ENCODE measurements around the gene RBM46.

Gene RBM46, protein sequence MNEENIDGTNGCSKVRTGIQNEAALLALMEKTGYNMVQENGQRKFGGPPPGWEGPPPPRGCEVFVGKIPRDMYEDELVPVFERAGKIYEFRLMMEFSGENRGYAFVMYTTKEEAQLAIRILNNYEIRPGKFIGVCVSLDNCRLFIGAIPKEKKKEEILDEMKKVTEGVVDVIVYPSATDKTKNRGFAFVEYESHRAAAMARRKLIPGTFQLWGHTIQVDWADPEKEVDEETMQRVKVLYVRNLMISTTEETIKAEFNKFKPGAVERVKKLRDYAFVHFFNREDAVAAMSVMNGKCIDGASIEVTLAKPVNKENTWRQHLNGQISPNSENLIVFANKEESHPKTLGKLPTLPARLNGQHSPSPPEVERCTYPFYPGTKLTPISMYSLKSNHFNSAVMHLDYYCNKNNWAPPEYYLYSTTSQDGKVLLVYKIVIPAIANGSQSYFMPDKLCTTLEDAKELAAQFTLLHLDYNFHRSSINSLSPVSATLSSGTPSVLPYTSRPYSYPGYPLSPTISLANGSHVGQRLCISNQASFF

DNA sequence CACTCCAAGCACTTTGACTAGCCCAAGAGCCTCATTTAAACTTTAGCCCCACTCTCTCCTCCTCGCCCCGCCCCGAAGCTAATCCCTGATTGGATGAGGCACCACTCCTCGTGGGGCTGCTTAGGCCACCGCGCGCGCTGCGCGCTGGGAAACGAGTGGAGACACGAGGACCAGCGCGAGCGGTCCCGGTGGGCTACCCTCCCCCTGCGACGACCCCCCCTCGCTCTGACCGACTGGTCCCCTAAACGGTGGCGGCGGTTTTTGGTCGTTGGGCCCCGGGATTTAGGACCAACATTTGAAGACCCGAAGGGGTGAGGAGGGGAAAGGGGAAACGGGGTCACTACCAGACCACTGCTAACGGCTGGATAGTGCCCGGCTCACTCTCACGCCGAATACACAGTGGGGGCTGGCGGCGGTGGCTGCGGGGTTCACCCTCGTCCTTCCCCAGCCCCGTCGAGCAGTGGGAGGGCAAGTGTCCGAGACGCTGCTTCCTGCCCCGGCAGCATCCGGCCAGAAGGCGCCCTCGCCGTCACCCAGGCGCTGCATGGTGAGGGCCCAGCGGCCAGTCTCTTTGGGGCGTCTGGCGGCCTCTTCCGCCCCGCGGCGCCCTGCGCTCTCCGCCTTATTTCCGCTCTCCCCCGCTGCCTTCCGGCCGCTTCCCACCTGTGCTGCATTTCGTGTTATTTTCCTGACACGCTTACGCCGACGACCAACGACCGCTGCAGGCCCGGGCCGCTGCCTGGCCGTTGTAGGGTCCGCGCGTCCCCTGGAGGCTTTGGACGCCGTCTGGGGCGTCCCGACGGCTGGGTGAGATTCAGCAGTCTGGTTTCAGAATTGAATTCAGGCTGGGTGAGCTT lies at the start of gene RBM46:
RBM46 (plus strand) TSS at position 147 of the 857 bp plus-strand sequence. CDS start 15,481 bp downstream, outside the sequence.
- no peak for DNase-seq

DNA sequence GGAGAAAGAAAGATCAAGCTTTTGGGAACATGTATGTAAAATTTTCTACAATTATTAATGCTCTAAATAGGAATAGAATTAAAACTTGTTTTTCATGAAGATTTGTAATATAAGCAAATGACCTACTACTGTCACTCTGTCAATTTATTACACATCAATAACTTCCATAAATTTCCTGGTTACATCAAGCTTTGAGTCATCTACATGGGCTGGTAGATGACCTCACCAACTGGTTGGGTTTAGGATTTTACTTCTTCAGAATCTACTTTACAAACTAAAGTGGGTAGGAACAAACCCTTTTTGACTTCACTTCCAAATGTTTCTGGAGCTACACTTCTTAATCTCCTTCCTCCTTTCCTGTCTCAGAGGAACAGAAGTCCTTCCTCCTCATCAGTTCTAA lies 49.3 kb upstream of the RBM46 start:
- DNase-seq: no peak

DNA sequence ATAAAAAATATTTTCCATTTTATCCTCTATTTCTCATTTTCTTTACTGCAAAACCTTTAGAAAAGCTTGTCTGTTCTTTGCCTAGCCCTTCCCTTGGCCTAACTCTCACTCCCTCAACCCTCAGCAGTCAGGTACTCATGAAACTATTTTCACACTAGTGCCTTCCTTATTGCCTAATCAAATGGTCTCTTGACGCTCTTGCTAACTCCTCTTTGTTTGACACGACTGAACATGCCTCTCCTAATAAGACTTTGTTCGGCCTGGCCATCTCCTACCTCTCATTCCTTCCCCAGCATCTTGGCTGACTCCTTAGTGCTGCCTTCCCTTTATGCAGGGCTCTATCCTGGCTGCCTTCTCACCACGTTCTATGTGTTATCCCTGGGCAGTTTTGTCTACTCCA lies 48.4 kb upstream of the RBM46 start:
- no peak for DNase-seq

DNA sequence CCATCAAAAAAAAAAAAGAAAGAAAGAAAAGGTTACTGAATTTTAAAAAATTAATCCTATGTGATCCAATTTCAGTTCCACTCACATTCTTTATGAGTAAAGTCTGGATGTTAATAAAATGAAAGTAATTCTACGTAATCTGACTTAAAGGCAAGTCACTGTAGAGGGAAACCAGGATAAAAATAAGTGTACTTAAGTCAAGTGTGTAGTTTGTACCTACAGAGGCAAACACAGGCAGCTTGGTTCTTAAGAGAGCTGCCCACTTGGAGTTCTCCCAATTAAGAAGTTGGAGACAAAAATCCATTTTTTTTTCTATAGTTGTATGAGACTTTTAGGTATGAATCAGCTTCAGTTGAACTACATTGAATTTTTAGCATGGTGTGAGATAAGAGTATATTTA lies 44.3 kb upstream of the RBM46 start:
- DNase-seq: no peak

DNA sequence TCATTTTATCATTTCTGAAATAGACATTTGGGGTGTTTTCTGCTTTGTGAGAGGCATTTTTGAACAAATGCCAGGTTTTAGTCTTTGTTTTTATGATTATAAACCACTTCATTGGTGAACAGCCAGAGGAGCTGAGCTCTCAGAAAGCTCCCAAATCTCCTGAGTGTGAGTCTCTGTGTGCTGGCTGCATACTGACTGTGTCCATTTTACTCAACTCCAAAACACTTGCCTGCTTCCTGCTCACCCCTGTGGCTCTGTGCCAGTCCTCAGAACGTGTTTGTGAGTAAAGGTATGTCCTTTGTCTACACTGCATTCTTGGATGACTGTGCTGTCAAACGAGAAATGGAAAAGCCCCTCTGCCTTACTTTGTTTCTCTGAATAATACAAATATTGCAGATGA lies 42.6 kb upstream of the RBM46 start:
- DNase-seq: no peak

DNA sequence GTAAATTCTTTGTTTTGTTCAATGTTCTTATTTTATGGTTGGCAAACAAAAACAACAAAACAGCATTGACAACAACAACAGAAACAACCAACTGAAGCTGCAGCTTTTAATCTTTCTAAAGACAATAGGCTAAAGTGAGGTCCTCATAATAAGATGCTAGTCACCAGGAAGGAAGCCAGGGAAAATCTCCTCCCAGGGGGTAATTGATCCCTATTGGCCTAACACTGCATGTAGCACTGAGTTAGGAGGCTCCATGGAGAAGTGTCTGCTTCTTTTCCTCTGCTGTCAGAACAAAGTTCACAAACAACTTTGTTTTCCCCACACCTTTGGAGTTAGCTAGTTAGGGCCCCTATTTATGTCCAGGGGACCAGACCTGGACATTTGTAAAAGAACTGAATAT lies 42.0 kb upstream of the RBM46 start:
- DNase-seq: no peak

DNA sequence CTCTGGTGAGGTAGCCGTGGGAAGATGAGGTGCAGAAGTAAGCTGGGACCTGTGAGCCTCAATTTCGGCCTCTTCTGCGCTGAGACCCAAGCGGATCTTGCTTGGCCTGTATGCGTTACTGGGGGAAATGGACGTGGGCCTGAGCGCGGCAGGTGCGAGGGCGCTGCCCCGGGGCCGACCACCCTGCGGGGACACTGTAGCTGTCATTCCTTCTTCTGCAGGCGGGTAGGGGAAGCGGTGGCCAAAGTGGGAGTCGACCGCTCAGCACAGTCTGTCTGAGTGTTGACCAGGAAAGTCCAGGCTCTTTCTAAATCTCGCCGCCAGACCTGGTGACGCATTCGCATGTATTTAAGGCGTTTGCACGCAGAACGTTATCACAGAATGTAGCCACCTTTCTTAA lies 40.6 kb upstream of the RBM46 start:
- DNase-seq: no peak

DNA sequence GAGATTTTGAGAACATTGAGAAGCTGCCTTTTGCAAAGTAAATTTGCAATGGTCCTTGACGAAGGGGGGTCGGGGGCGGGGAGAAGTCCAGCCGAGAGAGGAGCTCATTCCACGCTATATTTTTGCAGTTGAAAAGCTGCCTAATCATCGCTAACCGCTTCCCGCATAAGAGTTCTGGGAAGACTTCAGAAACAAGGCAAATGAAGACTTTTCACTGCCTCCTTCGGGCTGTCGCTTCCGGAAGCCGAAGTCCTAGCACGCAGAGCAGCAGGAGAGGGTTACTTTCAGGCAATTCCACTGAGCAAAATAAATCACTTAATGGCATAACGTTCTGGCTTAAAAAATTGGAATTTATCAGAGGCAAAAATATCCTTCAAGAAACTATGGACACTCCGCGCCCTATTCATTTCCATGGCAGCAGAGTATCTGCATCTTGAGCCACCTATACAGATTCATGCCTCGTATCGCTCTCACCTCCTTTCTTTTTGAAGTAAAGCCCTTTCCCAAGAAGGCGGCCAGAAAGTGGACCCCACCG lies 39.9 kb upstream of the RBM46 start:
- no peak for DNase-seq

DNA sequence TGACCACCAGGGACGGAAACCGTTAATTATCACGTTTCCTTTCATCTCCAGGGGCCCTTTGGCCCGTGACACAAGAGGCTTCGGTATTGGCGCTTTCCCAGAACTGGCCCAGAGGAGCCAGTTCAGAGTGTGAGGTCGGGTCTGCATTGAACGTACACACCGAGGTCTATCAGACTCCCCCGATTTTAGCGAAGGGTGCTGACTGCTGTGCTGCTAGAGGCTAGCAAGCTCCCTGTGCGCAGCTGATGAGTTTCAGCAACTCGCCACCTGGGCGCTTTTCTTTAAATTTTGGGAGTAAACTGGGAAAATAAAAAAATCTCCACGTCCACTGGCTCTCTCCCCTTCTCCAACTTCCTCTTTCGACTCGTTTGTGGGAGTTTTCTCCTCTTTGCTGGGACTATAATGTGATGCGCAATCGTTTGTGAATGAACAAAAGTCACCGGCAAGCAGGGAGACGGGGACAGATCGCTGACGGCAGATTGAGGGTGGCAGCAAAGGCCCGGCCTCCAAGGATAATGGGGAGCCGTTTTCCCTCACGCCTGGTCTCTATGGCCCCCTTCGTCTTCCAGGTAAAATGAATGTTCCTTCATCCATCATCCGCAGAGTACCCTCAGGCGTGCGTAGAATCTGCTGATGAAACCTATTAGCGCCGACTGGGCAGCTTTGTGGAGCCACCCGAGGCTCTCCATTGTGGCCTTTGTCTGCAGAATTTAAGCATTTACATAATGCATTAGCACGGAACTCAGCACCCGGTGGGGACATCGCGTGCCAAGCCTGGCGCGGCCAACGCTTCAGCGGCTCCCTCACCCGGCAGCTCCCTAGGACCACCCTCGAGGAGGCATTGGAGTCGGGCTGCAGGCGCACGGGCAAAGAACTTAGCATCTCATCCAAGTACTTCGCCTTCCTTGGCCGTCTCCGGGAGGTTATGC lies 38.9 kb upstream of the RBM46 start:
- DNase-seq: no peak

DNA sequence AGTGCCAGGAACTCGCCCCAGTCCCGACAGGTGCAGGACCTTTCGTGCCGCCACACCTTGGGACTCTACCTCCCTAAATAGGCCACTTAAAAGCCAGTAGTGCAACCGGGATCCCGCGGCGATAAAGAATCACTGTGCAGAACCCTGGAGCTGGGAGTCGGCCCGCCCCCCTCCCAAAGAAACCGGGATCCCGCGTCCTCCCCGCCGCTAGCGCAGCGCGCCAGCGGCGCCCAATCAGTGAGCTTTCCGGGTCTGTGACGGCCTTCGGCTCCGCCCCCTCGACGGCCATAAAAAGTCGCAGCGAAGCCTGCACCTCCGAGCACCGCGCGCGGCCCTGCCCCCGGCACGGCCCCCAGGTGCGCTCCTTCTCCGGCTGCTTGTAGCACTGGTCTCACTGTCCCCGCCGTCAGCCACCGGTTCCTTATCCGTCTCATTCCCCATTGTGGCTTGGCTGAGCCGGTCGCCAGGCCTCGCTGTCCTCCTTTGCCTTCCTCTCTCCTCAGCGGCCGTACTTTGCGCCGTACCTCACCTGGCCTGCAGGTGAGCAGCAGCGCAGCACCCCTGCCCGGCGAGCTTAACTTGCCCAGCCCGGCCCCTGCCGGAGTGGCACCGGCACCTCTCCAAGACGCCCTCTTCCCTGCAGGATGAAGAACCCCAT lies 37.3 kb upstream of the RBM46 start, which contains the start of gene LRAT:
LRAT (plus strand) TSS at position 318 of the 658 bp plus-strand sequence; CDS start at position 645, 327 bp downstream.
- DNase-seq: peak; percentile 27

DNA sequence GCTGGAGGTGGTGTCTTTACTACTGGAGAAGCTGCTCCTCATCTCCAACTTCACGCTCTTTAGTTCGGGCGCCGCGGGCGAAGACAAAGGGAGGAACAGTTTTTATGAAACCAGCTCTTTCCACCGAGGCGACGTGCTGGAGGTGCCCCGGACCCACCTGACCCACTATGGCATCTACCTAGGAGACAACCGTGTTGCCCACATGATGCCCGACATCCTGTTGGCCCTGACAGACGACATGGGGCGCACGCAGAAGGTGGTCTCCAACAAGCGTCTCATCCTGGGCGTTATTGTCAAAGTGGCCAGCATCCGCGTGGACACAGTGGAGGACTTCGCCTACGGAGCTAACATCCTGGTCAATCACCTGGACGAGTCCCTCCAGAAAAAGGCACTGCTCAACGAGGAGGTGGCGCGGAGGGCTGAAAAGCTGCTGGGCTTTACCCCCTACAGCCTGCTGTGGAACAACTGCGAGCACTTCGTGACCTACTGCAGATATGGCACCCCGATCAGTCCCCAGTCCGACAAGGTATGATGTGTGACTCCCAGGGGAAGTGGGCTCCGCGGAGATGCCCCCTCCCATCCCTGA lies 36.6 kb upstream of the RBM46 start:
- DNase-seq: no peak

DNA sequence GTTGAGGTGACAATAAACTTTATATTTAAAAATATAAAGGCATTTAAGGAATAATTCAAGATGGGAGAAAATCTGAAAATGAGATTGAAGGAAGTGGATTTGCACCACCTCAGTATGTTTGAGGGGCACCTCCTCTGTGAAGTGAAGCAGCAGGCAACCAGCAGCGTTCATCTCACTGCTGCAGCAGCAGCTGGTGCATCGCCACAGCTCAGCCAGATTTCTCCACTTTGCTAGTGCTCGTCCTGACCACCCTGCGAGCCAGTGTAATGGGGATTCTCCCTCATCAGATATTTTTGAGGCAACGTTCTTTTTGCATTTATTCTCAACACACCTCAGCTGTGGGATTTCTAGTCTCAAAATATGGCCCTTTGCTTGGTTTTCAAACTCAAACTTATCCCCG lies 23.4 kb upstream of the RBM46 start:
- no peak for DNase-seq

DNA sequence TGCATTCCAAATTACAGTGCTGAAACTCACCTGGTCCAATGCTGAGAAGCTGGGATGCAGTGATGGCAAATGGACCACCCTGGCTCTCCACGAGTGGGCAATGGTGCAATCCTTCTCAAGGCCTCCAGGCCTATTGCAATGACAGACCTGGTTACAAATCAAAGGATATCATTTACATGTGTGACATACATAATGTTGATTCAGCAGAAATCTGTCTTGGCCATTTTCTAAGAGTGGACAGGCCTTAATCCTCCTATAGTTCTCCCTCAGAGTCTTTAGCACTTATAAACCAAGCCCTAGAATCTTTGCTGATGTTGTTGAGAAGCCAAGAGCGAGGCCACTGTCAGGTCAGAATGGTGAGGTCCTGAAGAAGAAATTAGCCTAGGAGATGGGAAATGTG lies 20.2 kb upstream of the RBM46 start:
- DNase-seq: no peak

DNA sequence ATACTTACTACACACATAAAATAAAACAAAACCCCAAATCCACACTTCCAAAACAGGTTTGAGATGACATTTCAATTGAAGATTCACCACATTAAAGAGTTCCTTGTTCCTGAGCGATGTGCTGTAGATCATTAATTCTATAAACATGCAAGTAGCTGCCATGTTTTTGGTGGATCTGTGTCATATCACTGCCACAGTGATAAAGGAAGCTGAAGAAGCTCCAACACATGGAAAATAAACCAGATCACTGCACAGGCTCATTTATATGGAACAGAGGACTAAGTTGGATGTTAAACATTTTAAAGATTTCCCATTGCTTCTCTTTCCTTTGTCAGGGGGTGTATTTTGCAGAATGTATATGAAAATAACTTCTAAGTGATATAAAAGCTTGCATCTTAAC lies 2.8 kb upstream of the RBM46 start:
- DNase-seq: no peak

DNA sequence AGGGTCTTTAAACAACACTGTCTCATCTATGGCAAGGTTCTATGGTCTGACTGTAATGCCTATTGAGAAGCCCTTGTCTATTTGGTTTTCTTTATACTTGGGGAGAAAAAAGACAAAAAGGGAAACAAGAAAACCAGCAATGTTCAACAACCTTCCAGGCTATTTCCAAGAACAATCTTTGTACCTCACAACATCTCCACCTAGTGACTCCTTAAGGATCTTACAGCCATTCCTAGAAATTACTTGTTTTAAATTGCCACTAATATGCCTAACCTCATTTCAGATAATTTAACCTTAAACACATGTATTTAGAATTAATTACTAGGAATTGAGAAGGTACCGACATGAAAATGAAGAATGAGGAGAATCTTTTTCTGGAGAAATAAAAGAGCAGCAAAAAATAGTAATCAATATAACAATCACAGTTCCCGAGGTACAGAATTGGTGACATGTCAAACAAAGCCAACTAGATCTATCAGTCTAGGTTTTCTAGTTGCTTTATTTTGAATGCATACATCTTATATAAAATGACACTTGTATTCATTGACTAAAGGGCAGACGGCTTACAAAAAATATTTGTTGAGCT lies 1.6 kb upstream of the RBM46 start:
- DNase-seq: no peak

DNA sequence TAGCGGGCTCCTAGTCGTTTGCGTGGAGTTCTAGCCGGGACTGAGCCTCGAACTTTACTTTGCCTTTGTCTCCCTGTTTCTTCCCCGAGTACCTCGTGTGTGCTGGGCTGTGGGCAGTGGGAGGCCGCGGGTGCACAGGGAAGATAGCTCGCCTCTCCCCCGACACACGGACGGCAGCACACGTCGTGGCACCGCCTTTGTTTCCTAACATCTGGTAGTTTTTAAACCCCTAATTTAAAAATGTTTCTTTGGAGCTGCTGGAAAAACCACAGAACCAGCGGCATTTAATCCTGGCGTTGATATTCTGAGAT lies 866 bp downstream of the RBM46 start:
- no peak for DNase-seq

DNA sequence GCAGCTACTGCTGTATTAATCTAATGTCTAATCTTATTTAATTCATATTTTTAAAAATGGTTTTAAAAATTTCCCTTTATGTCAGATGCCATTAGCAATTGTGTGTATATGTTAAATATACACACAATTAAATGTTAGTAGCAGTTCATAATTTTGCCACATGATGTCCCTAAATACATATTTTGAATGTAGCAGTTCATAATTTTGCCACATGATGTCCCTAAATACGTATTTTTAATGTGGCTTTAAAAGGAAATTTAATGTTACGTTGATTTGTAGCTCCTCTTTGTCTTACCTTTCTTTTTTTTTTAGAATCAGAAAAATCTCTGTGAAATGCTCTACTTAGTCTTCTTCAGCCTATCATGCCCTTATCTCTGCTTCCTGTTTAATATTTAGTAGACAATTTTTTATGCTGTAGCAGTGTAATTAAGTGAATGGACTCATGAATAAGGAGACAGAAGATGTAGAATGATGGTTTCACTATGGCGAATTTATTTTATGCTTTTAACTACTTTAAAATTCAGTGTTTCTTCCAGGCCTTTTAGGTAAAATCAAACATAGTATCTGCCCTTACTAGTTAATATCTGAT lies 26.1 kb downstream of the RBM46 start:
- no peak for DNase-seq

DNA sequence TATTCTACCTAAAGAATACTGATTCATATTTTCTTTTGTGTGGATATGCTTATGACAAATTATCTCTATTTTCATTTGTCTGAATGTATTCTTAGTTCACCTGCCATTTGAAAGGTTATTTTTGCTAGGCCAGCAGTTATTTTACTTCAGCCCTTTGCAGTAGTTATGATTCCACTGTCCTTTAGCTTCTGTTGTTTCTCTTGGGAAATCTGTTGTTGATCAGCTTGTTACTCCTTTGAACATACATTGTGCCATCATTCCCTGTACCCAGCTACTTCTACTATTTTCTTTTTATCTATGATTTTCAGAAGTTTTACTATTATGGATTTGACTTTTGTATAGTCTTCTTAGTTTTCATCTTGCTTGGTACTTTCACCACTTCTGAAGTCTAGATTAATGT lies 37.2 kb downstream of the RBM46 start:
- DNase-seq: no peak

DNA sequence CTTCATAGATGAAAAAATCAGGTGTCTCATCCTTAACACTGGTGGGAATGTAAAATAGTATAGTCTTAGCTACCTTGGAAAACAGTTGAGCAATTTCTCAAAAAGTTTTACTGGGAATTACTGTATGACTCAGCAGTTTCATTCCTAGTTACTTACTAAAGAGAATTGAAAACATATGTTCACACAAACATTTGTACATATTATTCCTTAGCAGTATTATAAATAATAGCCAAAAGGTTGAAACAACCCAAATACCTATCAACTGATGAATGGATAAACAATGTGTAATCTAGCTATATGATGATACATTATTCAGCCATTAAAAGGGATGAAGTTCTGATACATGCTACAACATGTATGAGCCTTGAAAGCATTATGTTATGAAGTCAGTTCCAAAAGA lies 41.7 kb downstream of the RBM46 start:
- DNase-seq: no peak

DNA sequence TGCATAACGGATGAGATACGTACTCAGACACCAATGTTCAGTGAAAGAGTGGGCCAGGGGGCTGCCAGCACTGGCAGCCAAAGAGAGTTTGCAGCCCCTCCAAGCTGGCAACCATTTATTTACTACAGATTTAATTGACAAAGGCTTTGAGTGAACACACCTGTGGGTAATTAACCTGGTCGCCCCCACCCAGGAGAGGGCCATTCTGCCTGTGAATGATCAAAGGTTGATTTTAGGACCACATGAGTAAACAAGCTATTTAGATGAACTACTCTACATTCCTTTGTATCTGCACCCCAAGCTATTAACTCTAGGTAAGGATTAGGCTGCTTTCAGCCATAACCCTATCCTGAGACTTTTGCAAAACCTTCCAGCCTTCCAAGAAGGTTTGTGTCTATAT lies 55.0 kb downstream of the RBM46 start:
- no peak for DNase-seq

DNA sequence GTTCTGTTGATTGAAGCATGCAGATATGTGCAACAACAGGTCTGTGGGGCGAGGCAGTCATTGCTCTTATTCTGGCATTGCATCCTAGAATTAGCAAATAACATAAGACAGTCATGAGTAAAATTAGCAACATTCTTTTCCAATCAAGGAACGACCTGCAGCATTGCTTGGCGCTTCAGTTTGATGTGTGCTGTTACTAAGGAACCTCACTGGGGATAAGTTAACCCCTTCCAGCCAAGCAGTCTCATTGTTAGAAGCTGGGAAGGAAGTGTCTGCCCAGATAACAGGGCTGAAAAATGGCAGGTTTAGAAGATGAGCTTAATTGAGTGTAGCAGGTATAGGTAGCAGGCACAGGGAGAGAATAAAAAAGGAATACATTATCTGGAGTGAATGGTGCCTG lies 55.4 kb downstream of the RBM46 start:
- DNase-seq: no peak
